DND-41 (cell line): ENCODE data around the gene FNDC7.

Experiments
- ATAC-seq: fragments of 200-7000 bp; cut with Tn5 transposase; 3 replicates; pipeline ENCODE4 v1.9.1; 2021; ENCODE audit warnings: low read depth; ENCODE audit not compliant: insufficient read depth
- DNase-seq: peaks from one replicate; pipeline ENCODE4 v3.0.0-alpha.2; 2020
- H2AFZ ChIP-seq: 2 replicates; pipeline ENCODE4 v1.6.0; 2012; ENCODE audit warnings: low read depth, low read length
- H3K27ac ChIP-seq: 2 replicates; pipeline ENCODE4 v1.5.1; 2012; ENCODE audit warnings: low read length, inconsistent platforms
- H3K27me3 ChIP-seq: fragments of 200-600 bp; sonication (generic); 2 replicates; pipeline ENCODE4 v1.6.0; 2012; ENCODE audit warnings: low read length, mild to moderate bottlenecking, inconsistent platforms; ENCODE audit not compliant: insufficient read depth, poor library complexity
- H3K36me3 ChIP-seq: 2 replicates; pipeline ENCODE4 v1.5.1; 2012; ENCODE audit warnings: low read length, inconsistent platforms; ENCODE audit not compliant: insufficient read depth
- H3K4me1 ChIP-seq: 2 replicates; pipeline ENCODE4 v1.5.1; 2012; ENCODE audit warnings: mild to moderate bottlenecking, low read length; ENCODE audit not compliant: insufficient read depth
- H3K4me2 ChIP-seq: 2 replicates; pipeline ENCODE4 v1.6.0; 2012; ENCODE audit warnings: mild to moderate bottlenecking, moderate library complexity, low read length, inconsistent platforms; ENCODE audit not compliant: insufficient read depth
- H3K4me3 ChIP-seq, 2 experiments: fragments of 200-600 bp in 1 of 2; shearing (Covaris generic) in 1 of 2; 2 replicates each; pipeline ENCODE4 v1.5.1; 2012 to 2016; ENCODE audit warnings: inconsistent platforms in 2 of 2, low read length in 2 of 2, mild to moderate bottlenecking in 2 of 2, low read depth in 1 of 2, moderate library complexity in 1 of 2
- H3K79me2 ChIP-seq: 2 replicates; pipeline ENCODE4 v1.6.0; 2012; ENCODE audit warnings: low read length, inconsistent platforms; ENCODE audit not compliant: insufficient read depth
- H3K9ac ChIP-seq: 2 replicates; pipeline ENCODE4 v1.6.0; 2012; ENCODE audit warnings: low read depth, mild to moderate bottlenecking, inconsistent platforms, low read length, moderate library complexity
- H3K9me3 ChIP-seq: 2 replicates; pipeline ENCODE4 v1.5.1; 2012; ENCODE audit warnings: low read length, moderate library complexity, mild to moderate bottlenecking, inconsistent platforms; ENCODE audit not compliant: insufficient read depth, severe bottlenecking
- H4K20me1 ChIP-seq: 2 replicates; pipeline ENCODE4 v1.6.0; 2012; ENCODE audit warnings: low read length; ENCODE audit not compliant: insufficient read depth
- EZH2 ChIP-seq: IDR thresholded peaks from 3 replicates; pipeline ENCODE4 v1.6.1; 2012; ENCODE audit warnings: borderline replicate concordance, low read depth, mild to moderate bottlenecking, moderate library complexity, low read length, inconsistent platforms; ENCODE audit not compliant: severe bottlenecking
- TF ChIP-seq, protein P1 (sequence below): IDR thresholded peaks from 2 replicates; pipeline ENCODE4 v1.5.1; 2012; ENCODE audit warnings: borderline replicate concordance, low read length, moderate library complexity, mild to moderate bottlenecking; ENCODE audit not compliant: poor library complexity, severe bottlenecking; ENCODE audit errors: extremely low read depth

The FNDC7 gene

DNA sequence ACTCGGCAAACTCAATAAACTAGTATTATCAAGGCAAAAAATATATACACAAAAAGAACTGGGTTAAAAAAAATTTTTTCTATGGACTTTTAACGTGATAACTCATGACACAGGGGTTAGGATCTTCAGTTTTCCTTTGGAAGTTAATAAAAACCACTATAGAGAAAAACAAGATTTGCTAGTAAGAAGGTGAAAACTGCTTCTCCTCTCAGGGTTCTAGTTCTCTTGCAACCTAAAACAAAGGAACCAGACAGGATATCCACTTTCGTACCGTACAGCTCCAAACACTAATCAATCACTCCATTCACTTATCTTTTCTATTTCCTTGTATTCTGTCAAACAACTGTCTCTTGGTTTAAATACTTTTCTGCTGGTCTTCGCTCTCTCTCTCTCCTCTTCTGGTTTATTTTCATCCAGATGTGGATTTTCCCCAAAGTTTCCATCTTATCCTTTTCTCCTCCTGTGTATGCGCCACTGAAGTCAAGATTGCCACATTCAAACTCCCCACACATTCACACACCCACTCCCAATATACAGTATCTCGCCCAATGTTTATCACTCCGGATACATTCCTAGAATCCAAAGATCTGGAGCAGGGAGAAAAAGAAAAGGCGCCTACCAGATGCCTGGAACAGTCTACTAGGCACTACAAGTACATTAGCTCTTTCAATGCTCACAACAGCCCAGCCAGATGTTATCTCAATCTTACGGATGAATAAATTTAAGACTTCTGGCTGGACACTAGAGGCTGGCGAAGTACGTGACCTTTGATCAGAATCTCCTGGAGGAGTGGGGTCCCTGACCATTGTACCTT is 21.4 kb upstream of the FNDC7 start:
- Histone ChIP-seq H3K9me3 (no peaks in the 10 kb centered on the region), H3K9ac (peak overlapping the region; percentile 78), H3K79me2 (peaks cover 55% of the 10 kb centered on the region), H4K20me1 (peaks cover 33% of the 10 kb centered on the region), H3K36me3 (peaks cover 31% of the 10 kb centered on the region), H3K27ac (peak overlapping the region; percentile 95), H3K4me1 (peaks cover 36% of the 10 kb centered on the region), H3K4me2 (peak overlapping the region; percentile 88), H3K4me3 (peak overlapping the region; percentile 72 to 86), H2AFZ (peak overlapping the region; percentile 87), H3K27me3 (no peaks in the 10 kb centered on the region)
- no peak for DNase-seq
- no peak for TF ChIP-seq EZH2
- TF ChIP-seq, protein P1, sequence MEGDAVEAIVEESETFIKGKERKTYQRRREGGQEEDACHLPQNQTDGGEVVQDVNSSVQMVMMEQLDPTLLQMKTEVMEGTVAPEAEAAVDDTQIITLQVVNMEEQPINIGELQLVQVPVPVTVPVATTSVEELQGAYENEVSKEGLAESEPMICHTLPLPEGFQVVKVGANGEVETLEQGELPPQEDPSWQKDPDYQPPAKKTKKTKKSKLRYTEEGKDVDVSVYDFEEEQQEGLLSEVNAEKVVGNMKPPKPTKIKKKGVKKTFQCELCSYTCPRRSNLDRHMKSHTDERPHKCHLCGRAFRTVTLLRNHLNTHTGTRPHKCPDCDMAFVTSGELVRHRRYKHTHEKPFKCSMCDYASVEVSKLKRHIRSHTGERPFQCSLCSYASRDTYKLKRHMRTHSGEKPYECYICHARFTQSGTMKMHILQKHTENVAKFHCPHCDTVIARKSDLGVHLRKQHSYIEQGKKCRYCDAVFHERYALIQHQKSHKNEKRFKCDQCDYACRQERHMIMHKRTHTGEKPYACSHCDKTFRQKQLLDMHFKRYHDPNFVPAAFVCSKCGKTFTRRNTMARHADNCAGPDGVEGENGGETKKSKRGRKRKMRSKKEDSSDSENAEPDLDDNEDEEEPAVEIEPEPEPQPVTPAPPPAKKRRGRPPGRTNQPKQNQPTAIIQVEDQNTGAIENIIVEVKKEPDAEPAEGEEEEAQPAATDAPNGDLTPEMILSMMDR, result no peak
- no peak for ATAC-seq

DNA sequence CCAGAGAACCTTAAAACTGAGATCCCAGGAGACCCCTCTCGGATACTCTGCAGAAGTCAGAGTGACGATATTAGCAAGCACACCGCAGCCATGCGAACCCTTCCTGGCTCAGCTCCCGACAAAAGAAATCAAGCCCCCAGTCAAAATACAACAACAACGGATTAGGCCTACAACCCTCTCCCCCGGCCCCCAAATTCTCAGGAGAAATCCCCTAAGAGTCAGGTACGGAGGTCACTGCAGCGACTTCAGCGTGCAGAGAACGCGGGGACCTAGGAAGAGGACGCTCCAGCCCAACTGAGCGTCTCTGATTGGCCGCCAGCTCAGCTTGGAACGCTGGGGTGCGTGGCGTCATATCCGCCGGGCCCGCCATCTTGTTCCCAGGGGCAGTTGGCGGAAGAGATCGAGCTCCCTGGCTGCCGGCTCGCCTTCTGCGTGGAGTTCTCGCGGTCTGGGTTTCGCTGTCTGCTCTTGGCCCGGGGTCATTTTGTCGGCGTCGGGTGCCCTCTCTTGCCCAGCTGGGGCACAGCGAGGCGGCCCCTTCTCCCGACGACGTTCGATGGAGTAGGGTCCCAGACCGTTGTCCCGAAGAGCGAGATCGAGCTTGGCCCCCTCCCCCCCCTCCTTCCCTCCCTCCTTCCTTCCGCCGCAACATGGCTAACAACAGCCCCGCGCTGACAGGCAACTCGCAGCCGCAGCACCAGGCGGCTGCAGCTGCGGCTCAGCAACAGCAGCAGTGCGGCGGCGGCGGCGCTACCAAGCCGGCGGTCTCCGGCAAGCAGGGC is 20.6 kb upstream of the FNDC7 start, which contains the start of gene PRPF38B:
Gene PRPF38B (plus strand): TSS at position 369 of the 782 bp plus-strand sequence. CDS start 282 bp downstream, at position 651.
- Histone ChIP-seq H3K36me3 (peaks cover 39% of the 10 kb centered on the region), H3K9ac (peak within 1 kb of the TSS; percentile 78), H2AFZ (peak within 1 kb of the TSS; percentile 87), H3K27ac (peak within 1 kb of the TSS; percentile 95), H3K4me2 (peak within 1 kb of the TSS; percentile 88), H3K27me3 (no peaks in the 10 kb centered on the region), H3K4me3 (peak within 1 kb of the TSS; percentile 72 to 86), H3K9me3 (no peaks in the 10 kb centered on the region), H3K4me1 (peaks cover 36% of the 10 kb centered on the region), H3K79me2 (peaks cover 63% of the 10 kb centered on the region), H4K20me1 (peaks cover 40% of the 10 kb centered on the region)
- ATAC-seq (peak; percentile 88), DNase-seq (peak; percentile 94)
- TF ChIP-seq, protein P1, result no peak
- no peak for TF ChIP-seq EZH2

DNA sequence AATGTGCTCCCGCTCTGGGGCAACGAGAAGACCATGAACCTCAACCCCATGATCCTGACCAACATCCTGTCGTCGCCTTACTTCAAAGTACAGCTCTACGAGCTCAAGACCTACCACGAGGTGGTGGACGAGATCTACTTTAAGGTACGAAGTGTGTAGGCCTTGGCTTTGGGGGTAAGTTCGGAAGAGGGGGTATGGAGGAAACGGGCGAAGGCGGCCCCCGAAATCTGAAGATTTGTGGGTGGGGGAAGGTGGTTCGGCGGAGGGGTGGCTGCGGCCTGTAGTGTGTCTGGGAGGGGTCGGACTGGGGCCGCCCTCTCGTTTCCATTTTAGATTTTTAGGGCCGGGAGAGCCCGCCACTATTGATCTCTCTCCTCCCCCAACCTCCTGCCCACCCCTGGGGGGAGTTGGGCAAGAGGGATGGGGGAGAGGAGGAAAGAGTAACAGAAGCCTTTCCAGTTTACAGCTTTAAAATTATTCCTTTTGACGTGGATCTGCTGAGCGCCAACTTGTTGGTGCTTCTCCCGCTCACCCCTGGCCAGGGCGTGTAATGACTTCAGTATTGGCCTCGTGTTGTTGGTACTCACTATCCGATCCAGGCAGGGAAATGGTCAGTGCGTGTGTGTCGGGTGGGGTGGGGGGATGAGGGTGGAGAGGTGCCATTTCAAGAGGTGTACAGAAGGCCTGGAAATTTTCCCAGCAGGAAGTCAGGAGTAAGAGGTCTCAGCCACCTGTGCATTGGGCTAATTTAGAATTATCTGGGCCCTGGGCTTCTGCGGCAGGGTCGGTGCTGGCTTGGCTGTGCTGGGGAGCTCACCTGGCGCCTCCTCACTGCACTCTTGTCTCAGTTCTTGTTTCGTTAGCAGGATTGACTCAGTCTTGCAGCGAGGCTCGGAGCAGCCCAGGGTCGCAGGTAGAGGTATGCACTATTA is 19.7 kb upstream of the FNDC7 start:
- peak overlapping the region; percentile 88 for H3K4me2 ChIP-seq
- H3K9me3 ChIP-seq, result no peaks in the 10 kb centered on the region
- H3K4me1 ChIP-seq, result peaks cover 36% of the 10 kb centered on the region
- peak overlapping the region; percentile 72 to 86 for H3K4me3 ChIP-seq
- TF ChIP-seq, protein P1, result peak; percentile 70
- TF ChIP-seq EZH2, result no peak
- H3K27ac ChIP-seq, result peak overlapping the region; percentile 95
- peaks cover 63% of the 10 kb centered on the region for H3K79me2 ChIP-seq
- peak overlapping the region; percentile 87 for H2AFZ ChIP-seq
- no peaks in the 10 kb centered on the region for H3K27me3 ChIP-seq
- peaks cover 47% of the 10 kb centered on the region for H3K36me3 ChIP-seq
- H3K9ac ChIP-seq, result peak overlapping the region; percentile 78
- ATAC-seq, result peak; percentile 73
- peak; percentile 83 for DNase-seq
- H4K20me1 ChIP-seq, result peaks cover 45% of the 10 kb centered on the region
